Right lobe of liver (tissue), 6 donors: Measurements from ENCODE around the gene SIRPD. TPM values are rescaled to one million over a fixed set of nuclear protein-coding genes. Genes with fewer than 3 reads are reported as not detected.

Source experiments
- ATAC-seq, 4 donors: fragments of 200-7000 bp; cut with Tn5 transposase; one replicate each; pipeline ENCODE4 v1.9.1; 2020; ENCODE audit warnings: mild to moderate bottlenecking in 4 of 4, moderate library complexity in 4 of 4
- DNase-seq, 3 donors: peaks; one replicate each; pipeline ENCODE4 v3.0.0-alpha.2; 2020
- H3K27ac ChIP-seq, 3 donors: fragments of 200-600 bp; one replicate each; pipeline ENCODE4 v1.8.0; 2022
- H3K27me3 ChIP-seq, 2 donors: fragments of 200-600 bp; one replicate each; pipeline ENCODE4 v1.8.0; 2022
- H3K36me3 ChIP-seq, 4 donors: fragments of 200-600 bp; sonication (generic) in 1 of 4; one replicate each; pipeline versions ENCODE4 v1.5.1 to v1.8.0; 2017 to 2022; ENCODE audit warnings: control low read depth in 1 of 4
- H3K4me1 ChIP-seq, 4 donors: fragments of 200-600 bp; sonication (generic) in 1 of 4; one replicate each; pipeline versions ENCODE4 v1.5.1 to v1.8.0; 2017 to 2022; ENCODE audit warnings: control low read depth in 1 of 4
- H3K4me3 ChIP-seq, 3 donors: fragments of 200-600 bp; one replicate each; pipeline ENCODE4 v1.8.0; 2022
- H3K9me3 ChIP-seq, 4 donors: fragments of 200-600 bp; sonication (generic) in 1 of 4; one replicate each; pipeline versions ENCODE4 v1.5.1 to v1.8.0; 2017 to 2022; ENCODE audit warnings: control low read depth in 1 of 4
- POLR2A ChIP-seq: fragments of 450-650 bp; IDR thresholded peaks from one replicate; pipeline ENCODE4 v1.6.1; 2017; ENCODE audit warnings: antibody characterized with exemption, mild to moderate bottlenecking
- WGBS: methylation state at CpG from one replicate; pipeline ENCODE4 v1.1.6; 2018; ENCODE audit warnings: low coverage, low lambda C conversion rate; ENCODE audit not compliant: insufficient coverage; ENCODE audit errors: missing lambda C conversion rate; 5-methylcytosine and 5-hydroxymethylcytosine counted together
- intact Hi-C, 2 donors: fragments of 100-400 bp; cut with DNase I; formaldehyde crosslinking; loops; one replicate each; pipeline versions ENCODE4 v1.11.2 to v1.14.1; 2022
- total RNA-seq, 6 experiments: library from RNA; depleted of rRNA in 2 of 6; stranded (reverse); fragments of >200 nt in 2 of 6; fragmentation: NEBNext Ultra II Directional in 3 of 6; extraction: Animal tissue kit (Norgen Biotek cat#: 25700) in 3 of 6; gene quantifications; one replicate each; pipeline versions ENCODE4 v1.1.0 to v1.2.4, GENCODE V29; 2016 to 2023
- TF ChIP-seq, protein P1 (sequence below), 4 donors: fragments of 200-600 bp in 3 of 4; fragments of 450-650 bp in 1 of 4; IDR thresholded peaks; one replicate each; pipeline versions ENCODE4 v1.5.1 to v1.8.0; 2016 to 2022; ENCODE audit warnings: antibody characterized with exemption in 4 of 4, mild to moderate bottlenecking in 2 of 4
- donor health status: DM: no; HTN: yes; CAD: no.
- donor health status: DM: no; HTN: no; CAD: no.
- donor health status: DM: no; HTN: no; CAD: no.
- donor health status: DM: no; HTN: yes; CAD: no.
- donor health status: DM: no; HTN: yes; CAD: no.

Gene SIRPD
- total RNA-seq, 6 experiments from 2014 or later, result not detected

DNA sequence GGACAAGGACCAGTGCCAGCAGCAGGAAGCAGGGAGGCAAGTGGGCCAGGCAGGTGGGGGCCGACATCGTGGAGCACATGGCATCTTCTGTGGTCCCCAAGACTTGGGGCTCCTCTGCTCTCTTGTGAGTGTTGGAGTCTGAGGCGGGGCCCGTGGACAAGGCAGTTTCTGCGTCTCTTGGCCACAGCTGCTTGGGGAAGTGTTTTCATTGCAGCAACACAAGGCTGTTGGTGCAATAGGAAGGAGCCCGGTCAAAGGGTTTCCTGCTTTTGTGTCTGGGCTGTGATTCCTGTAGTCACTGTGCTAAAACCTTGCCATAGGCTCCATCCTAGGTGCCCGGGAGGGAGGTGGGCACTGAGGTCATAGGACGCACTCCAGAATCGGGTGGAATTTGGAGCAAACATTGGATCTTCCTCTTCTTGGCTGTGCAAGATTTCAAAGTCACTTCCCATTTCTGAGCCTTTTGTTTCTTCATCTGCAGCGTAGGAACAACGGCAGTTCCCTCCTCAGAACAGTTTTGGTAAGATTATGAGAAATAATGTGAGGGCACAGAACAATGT is 66.1 kb downstream of the SIRPD start, which contains the start of gene SIRPB2:
Gene SIRPB2 (minus strand): TSS at position 140 of the 560 bp plus-strand sequence. CDS start 61 bp downstream, at position 79.
- peak within 1 kb of the TSS in 2 of 3 donors; percentile 8 to 37 for H3K4me3 ChIP-seq
- DNase-seq (peak; percentile 52 to 75 (median 60)), ATAC-seq (peak; percentile 69 to 79 (median 78))
- no peaks in the 10 kb centered on the region for H3K36me3 ChIP-seq
- peak; percentile 48 for TF ChIP-seq POLR2A
- TF ChIP-seq, protein P1, sequence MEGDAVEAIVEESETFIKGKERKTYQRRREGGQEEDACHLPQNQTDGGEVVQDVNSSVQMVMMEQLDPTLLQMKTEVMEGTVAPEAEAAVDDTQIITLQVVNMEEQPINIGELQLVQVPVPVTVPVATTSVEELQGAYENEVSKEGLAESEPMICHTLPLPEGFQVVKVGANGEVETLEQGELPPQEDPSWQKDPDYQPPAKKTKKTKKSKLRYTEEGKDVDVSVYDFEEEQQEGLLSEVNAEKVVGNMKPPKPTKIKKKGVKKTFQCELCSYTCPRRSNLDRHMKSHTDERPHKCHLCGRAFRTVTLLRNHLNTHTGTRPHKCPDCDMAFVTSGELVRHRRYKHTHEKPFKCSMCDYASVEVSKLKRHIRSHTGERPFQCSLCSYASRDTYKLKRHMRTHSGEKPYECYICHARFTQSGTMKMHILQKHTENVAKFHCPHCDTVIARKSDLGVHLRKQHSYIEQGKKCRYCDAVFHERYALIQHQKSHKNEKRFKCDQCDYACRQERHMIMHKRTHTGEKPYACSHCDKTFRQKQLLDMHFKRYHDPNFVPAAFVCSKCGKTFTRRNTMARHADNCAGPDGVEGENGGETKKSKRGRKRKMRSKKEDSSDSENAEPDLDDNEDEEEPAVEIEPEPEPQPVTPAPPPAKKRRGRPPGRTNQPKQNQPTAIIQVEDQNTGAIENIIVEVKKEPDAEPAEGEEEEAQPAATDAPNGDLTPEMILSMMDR (IDR thresholded peaks at IDR 0.05), result no peak
- H3K9me3 ChIP-seq, result no peaks in the 10 kb centered on the region
- H3K4me1 ChIP-seq, result no peaks in the 10 kb centered on the region
- intact Hi-C loops, result no loop called here
- H3K27ac ChIP-seq, result peak within 1 kb of the TSS; percentile 44 to 50 (median 49)
- WGBS, result 26% methylated on average over 6 of the region's 11 CpGs
- H3K27me3 ChIP-seq, result no peaks in the 10 kb centered on the region

DNA sequence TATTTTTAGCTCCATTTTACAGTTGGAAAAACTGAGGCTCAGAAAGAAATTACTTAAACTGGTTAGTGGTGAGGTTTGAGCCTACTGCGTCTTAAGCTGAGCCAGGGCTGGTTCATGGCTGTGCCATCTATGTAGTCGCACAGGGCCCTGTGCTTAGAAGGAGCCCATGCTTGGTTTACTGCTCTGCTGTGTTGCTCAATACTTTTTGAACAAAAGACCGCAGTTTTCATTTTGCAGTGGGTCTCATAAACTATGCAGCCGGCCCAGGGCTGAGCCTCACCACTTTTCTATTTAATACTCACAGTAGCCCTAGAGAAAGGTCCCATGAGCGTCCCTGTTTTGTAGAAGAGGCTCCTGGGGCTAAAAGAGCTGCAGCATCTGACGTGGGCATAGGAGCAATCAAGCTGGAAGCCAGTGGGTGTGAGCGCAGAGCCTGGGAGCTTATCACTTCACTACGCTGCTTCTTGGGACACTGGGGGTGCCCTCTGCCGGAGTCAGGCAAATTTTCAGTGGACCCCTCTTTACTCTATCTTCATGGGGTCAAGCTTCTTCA is 66.8 kb downstream of the SIRPD start:
- 32% methylated on average over 9 of the region's 9 CpGs for WGBS
- DNase-seq (no peak), ATAC-seq (peak in 3 of 4 donors; percentile 10 to 28 (median 27))
- H3K27ac ChIP-seq, result peak overlapping the region; percentile 44 to 50 (median 49)
- H3K9me3 ChIP-seq, result no peaks in the 10 kb centered on the region
- H3K4me3 ChIP-seq, result peak overlapping the region in 2 of 3 donors; percentile 8 to 37
- intact Hi-C loops, result no loop called here
- no peak for TF ChIP-seq POLR2A
- TF ChIP-seq, protein P1 (IDR thresholded peaks at IDR 0.05), result no peak
- H3K36me3 ChIP-seq, result no peaks in the 10 kb centered on the region
- H3K27me3 ChIP-seq, result no peaks in the 10 kb centered on the region
- no peaks in the 10 kb centered on the region for H3K4me1 ChIP-seq

DNA sequence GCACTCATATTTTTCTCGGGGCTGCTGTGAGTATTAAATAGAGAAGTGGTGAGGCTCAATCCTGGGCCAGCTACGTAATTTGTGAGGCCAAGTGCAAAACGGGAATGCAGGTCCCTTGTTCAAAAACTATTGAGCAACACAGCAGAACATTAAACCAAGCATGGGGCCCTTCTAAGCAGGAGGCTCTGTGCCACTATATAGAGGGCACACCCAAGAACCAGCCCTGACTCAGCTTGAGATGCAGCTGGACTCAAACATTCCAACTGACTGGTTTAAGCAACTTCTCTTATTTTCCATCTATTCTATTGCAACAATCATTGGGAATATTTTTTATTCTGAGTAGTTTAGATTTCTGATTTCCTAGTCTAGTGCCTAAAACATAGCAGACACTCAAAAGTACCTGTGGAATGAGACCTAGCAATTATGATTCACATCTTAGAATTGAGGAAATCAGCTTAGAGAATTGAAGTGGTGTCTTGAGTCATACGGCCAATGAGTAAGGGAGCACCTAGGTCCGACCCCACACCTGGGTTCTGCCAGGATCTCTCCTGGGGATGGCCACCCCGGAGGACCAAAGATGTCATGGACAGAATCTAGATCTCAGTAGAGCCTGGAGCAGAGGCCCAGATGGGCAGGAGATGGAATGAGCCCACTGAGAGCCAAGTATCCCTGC is 67.6 kb downstream of the SIRPD start:
- Histone ChIP-seq H3K27me3 (no peaks in the 10 kb centered on the region), H3K36me3 (no peaks in the 10 kb centered on the region), H3K4me1 (no peaks in the 10 kb centered on the region), H3K4me3 (peak overlapping the region in 2 of 3 donors; percentile 8 to 37), H3K9me3 (no peaks in the 10 kb centered on the region), H3K27ac (peak overlapping the region in 2 of 3 donors; percentile 44 to 49)
- DNase-seq, result no peak
- TF ChIP-seq, protein P1 (IDR thresholded peaks at IDR 0.05), result no peak
- peak; percentile 64 for TF ChIP-seq POLR2A
- intact Hi-C loops, result no loop called here
- WGBS, result 45% methylated on average over 5 of the region's 6 CpGs
- ATAC-seq, result peak; percentile 31 to 53 (median 42)

GRCh38 chr20:1489325-1489724 is 68.2 kb downstream of the SIRPD start:
- DNase-seq, result no peak
- H3K4me1 ChIP-seq, result no peaks in the 10 kb centered on the region
- H3K27me3 ChIP-seq, result no peaks in the 10 kb centered on the region
- peak overlapping the region in 1 of 3 donors; percentile 33 for H3K27ac ChIP-seq
- H3K9me3 ChIP-seq, result no peaks in the 10 kb centered on the region
- peak in 3 of 4 donors; percentile 20 to 34 (median 30) for ATAC-seq
- no peaks in the 10 kb centered on the region for H3K36me3 ChIP-seq
- intact Hi-C loops, result no loop called here
- no peak overlapping the region for H3K4me3 ChIP-seq
- WGBS, result 34% methylated on average over 2 of the region's 2 CpGs
- TF ChIP-seq, protein P1 (IDR thresholded peaks at IDR 0.05), result no peak
- no peak for TF ChIP-seq POLR2A
